Cerebellar cortex (tissue), 1 donor: ENCODE data around the gene PIP5KL1.

Experiments used
- DNase-seq: peaks from one replicate; pipeline ENCODE4 v3.0.0-alpha.2; 2015; ENCODE audit warnings: low spot score

PIP5KL1 gene, protein sequence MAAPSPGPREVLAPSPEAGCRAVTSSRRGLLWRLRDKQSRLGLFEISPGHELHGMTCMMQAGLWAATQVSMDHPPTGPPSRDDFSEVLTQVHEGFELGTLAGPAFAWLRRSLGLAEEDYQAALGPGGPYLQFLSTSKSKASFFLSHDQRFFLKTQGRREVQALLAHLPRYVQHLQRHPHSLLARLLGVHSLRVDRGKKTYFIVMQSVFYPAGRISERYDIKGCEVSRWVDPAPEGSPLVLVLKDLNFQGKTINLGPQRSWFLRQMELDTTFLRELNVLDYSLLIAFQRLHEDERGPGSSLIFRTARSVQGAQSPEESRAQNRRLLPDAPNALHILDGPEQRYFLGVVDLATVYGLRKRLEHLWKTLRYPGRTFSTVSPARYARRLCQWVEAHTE

DNA sequence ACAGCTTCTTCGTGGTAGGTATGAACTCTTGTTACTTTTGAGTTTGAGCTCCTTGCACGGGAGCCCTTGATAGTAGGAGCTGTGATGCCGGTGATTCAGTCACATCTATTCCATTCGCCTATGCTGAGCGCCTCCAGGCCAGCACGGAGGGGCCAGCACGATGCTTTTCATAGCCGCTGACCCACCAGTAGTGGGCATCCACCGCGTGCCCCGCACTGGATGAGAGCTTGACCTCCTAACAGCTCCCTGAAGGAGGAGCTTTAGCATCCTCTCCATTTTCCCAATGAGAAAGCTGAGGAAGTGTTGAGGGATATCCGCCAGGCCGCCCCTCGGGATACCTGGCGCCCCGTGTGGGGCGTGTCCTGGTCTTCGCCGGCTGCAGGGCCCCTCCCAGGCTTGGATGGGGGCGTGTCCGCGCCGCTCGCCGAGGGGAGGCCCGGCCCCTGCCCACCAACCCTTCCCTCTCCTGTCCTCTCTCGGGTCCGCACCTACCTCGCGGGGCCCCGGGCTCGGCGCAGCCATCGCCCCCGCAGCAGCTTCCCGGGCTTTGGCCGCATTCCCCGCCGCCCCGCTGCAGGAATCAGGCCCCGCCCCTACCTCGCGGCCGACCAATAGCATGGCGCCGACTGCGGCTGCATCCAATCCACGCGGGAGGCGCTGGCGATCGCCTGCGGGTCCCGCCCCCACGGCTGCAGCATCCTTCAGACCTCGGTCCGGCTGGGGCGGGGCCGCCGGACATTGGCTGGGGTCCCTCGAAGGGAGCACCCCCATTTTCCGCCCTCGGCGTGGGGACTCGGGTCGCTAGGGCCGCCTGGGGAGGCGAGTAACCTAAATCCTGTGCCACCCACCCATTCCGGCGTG is at the start of gene PIP5KL1:
TSS of gene PIP5KL1 (minus strand) at position 547 of the 861 bp plus-strand sequence. CDS start at position 522, 25 bp downstream.
- peak; percentile 87 for DNase-seq

DNA sequence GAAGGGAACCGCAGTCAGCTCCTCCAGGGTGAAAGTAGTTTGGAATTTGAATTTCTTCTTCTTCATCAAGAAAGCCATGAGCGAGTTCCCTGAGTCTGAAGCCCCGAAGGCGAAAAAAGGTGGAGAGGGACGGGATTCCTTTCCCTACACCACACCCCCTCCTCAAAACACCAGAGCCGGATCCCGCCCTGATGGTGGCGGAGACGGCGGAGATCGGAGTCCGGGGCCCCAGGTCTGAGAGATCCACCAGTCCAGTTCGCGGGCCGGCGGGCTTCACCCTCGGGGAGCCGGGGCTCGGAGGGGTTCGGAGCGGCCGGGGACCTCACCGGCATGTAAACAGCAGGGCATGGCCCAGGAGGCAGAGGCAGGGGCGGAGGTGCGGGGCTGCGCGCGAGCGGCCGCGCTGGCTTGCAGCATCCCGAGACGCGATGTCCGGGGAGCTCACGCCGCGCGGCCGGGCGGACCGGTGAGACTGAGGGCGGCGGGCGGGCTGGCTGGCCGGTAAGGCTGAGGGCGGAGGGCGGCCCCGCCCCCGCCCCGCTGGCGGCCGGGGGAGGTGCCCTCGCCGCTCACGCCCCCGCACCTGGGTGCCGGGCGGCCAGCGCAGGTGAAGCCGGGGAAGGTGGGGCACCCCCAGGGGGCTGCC is 49.6 kb upstream of the PIP5KL1 start:
- DNase-seq = no peak

DNA sequence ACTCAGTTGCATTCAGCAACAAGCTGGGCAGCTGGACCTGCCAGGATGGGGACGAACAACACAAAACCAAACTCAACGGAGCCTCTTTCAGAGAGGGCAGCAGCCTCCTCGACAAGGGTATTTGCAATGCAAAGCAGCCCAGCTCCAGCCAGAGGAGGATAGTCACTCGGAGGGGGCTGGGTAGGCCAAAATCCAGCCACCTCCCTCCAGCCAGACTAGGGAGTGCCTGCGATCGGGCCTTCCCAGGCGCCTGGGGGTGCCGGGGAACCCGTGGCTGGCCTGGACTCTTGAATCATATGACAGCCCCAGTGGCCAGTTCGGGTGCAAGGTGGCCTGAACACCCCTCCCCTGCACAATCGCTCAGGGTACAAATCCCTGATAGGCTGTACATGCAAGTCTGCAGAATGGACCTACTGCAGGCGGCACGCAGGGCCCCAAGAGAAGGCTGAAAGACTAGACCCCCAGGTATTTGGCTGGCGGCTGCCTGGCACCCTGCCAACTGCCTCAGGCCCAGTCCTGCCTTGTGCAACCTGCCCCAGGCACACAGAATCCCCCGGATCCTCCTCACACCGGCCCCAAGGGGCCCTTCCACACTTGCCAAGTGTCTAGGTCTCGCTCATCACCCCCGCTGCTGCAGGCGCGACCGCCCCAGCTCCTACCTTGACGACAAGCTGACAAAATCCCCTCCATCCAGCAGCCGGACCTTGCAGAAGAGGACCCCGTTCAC is 48.9 kb upstream of the PIP5KL1 start:
- DNase-seq = peak; percentile 55

DNA sequence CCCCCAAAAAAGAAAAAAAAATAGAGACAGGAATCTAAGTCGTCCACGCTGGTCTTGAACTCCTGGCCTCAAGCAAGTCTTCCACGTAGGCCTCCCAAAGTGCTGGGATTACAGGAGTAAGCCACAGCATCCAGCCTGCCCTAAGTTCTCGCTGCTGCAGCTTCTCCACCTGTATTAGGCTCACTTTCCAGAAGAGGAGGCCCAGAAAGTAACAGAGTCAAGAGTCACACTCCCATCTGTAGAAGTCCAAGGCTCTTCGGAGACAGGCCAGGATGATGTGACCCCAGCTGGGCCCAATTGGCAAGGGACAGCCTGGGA is 48.4 kb upstream of the PIP5KL1 start:
- no peak for DNase-seq

DNA sequence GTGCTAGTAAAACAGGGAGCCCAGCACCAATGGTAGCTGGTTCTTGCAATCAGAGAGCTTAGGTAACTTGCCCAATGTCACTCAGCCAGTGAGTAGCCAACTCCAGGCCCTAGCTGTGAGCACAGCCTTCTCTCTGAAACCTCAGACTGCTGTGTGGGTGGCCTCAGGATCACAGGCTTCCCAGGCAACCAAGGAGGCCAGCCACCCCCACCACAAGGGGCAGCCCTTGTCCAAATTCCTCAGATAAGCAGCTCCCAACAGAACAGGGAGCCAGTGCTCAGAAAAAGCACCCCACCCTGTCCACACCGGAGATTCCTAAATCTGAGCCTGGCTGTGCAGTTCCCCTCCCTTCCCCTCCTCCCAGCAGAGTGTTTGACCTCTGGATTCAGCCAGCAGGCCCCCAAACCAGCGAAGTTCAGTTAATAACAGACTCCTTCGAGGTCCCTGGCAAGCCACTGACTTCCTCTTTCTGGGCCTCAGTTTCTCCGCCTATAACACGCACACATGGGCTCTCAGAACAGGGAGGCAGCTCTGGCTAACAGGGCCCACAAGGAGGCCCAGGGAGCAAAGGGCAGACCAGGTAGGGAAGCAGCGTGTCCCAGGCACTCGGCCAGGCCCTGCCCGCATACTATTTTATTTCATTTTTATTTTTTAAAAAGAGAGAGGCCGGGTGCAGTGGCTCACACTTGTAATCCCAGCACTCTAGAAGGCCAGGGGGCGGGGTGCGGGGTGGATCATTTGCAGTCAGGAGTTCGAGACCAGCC is 47.5 kb upstream of the PIP5KL1 start:
- no peak for DNase-seq

DNA sequence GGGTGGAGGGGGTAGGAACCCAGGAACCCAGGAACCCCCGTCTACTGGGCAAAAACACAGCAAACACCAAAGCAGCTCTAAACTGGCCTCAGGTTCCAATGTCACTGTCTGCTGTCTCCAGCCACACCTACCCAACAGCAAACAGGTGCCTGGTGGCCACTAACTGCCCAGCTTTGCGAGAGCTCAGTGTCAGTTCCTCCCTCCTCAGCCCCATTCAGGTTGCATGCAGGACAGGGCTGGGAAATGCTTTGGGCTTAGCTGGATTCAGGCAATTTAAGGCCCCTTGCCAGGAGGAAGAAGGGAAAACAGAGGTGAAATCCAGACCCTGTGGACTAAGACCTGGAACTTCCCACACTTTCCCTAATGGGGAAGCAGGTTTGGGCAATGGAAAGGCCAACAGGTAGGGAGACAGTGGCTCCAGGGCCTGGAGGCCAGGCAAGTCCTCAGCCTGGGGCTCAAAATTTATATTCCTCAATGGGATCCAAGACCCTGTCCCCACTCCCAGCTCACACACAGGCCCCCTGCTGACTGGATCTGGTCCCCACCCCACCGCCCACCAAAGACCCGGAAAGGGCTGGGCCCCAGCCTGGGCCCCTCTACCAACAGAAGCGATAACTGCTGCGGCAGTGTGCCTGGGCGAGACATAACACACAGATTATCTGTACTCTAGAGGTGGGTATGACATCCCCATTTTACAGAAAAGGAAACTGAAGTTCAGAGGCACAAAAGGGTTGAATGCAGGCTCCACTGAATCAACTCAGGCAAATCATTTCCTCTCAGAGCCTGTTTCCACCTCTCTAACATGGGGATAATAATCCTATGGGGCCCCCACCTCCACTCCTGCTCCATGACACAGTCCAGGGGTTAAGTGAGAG is 46.7 kb upstream of the PIP5KL1 start:
- DNase-seq = no peak

DNA sequence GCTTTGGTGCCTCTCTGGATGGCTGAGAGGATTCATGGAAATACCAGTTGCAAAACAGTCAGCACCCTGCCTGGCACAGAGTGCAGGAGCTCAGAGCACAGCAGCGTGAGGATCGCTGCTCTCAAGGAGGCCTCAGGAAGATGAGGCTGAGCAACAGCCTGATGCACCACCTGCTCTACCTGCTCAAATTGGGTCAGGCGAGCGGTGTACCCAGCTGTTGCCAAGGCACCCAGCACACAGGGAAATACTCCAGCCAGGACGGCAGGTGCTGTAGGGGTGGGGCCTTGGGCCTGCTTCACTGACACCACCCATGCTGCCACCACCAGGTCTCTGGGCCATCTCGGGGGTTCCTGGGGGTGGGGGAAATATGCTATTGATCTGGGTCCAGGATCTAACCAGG is 45.9 kb upstream of the PIP5KL1 start:
- DNase-seq = peak; percentile 71

DNA sequence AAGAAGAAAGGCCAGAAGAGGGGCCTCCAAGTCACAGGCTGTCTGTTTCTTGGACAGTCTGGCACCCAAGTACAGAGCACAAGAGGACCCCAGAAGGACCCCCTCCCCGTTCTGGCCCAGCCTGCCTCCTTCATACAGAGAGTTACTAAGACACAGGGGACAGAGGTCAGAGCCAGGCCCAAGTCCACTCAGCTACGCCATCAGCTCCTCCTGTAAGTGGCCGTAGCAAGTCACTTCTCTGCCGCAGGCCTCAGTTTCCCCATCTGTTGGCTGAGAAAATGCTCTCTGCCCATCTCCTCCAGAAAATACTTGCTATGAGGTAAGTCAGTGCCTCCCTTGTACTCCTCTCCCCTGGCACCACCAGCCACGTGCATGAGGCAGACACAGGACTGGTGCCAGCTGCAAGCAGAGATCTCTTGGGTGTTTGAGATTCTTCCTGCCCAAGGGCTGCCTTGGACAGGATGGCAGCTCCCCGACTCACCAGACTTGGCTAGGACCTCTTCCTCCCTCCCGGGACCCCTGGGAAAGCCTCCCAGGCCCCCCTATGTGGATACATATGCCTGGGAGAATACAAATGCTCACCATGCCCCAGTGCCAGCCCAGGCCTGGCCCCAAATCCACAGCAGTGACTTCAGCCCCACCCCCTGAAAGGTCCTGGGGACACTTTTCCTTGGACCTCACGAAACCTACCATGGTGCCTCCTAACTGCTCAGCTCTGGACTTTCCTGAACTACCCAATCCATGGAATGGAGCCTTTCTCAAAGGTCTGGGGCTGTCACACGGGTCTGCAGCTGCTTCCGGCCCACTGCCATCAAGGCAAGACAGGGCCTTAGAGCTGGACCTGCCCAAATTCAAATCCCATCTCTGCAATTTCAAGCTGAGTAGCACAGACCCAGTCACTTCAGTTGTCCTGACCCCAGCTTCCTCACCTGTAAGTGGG is 45.1 kb upstream of the PIP5KL1 start:
- no peak for DNase-seq

DNA sequence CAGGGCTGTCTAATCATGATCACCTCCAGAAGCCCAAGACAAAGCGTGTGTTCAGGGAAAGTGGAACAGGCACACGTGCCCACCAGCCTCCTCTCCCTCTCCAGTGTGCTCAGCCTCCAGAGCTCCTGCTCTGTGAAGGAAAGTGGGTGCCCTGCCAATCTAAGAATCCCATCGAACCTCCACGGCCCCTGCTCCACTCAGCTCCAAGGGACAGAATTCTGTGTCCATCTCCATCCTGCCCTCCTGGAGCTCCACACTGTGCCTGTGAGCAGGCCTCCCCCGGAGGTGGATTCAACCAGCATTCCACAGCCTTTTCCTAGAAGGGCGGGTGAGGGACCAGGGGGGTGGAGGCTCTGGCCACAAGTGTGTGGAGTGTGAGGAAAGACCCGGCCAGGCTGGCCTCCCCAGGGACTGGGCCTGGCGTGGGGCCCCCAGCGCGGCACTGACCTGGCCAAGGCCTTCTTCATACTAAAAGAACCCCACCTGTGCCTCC is 44.2 kb upstream of the PIP5KL1 start:
- DNase-seq = no peak

DNA sequence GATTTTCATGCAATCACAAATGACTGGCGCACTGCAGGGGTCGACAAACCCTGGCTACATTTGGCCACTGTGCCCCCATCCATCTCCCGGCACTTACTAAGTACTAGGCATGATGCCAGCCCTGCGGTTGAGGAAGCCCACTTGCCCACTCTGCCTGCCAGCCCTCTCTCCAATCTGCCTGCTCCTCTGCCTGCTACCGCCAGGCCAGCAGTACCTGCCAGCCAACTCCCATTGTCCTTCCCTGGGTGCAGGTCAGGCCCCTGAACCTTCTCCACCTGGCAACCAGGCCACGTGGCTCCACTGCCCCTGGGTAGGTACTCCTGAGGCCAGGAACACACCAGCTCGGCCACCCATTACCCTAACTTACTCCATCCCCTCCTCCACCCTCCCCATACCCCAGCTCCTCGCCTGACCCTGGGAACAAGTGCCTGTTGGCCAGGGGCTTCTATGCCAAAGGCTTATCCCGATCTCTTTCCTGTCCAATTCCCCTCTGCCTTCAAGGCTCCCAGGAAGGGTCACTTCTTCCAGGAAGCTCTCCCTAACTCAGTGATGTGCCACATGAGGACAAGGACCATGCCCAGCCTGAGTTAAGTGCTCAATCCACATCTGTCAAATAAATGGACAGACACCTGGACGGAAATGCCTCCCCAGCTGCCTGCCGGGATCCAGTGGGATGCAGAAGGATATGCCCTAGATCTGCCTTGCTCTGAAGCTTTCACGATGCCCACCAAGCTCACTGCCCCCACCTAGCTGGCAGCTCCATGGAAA is 43.6 kb upstream of the PIP5KL1 start:
- DNase-seq = no peak

DNA sequence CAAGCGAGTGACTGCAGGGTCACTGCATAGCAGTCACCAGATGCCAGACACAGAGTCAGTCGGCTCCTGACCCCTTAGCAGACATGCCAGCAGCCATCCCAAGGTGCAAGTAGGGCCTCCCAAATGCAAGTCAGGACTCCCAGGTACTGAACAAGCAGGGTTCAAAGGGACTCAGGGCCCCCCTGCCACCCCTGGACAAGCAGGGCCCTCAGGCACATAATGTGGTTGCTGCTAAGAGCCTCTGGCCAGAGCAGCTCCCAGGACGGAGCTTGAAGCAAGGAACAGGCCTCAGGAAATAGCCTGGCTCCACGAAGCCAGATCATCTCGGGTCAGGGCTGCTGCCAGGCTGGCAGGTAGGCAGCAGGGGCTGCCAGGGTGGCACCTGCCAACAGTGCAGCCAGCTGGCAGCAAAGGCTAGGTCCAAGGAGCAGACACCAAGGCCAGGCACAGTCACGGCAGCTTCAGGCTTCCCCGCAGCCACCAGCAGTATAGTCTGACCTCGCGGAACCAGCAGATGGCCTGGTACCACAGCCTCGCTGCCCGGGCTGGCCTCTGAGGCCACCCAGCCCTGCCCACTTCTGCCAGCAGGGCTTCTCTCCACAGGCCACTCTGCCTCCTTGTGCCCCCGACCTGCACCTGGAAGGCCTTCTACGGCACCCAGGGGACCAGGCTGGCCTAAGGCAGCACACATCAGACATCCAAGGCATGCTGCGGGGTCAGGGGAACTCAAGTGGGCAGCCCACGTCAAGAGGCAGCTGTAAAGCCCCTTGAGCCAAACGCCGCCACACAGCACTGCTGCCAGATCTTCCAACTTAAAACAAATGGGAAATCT is 42.8 kb upstream of the PIP5KL1 start:
- DNase-seq = peak; percentile 96

DNA sequence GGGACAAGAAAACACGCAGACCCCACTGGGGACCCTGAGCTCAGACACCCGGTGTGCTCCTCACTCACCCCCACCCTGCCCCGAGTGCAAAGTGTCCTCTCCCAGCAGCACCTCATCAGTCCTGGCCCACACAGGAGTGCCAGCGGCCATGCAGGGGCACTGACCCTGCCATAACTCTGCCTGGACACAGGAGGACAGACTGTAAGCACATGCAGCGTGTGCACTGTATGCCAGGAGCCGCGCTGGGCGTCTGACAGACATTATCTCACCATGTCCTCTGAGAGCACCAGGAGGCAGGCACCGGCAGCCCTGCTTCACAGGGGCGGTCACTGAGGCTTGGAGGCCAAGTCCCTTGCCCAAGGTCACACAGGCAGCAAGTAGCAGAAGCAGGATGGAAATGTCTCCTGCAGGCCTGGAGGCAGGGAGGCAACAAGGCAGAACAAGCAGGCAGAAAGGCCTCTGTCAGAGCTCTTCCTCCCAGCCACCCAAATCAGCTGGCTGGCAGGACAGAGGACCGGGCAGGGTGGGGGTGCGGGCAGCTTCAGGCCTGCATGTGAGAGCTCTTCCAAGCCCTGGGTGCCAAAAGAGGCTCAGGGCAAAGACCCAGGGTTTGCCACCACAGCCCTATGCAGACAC is 41.8 kb upstream of the PIP5KL1 start:
- DNase-seq = no peak

DNA sequence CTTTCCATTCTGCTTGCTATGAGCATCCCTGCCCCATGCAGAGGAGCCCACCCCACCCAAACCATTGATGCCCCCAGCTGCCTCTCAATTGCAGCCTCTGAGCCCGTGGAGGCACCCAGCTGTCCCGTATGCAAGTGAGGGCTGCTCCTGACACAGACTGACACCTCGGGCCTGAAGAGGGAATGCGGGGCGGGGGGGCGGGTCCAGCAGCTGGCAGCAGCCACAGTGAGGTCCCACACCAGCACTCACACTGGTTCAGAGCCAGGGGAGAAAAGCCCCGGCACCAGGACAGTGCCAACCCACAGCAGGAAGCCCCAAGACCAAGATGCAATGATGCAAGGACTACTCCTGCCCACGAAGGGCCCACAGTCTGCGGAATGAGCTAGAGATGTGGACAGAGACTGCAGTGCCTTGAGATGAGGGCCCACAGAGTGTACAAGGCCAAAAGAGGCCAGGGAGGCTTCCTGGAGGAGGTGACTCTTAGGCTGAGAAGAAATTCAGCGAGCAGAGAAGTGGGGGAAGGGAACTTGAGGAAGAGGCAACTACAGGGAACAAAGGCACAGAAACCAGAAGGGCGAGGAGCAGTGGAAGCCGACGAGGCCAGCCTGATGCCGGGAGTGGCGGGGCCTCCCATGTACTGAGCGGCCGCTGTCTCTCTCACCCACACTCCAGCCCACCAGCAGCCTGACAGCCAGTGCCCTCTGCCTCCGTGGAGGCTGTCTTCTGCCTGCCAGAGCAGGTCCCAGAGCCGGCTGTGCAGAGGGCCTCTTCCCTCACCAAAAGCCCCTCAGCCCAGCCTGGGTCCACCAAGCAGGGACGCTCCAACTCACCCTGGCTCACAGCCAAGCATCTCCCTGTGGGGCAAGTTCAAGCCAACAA is 41.0 kb upstream of the PIP5KL1 start:
- no peak for DNase-seq

DNA sequence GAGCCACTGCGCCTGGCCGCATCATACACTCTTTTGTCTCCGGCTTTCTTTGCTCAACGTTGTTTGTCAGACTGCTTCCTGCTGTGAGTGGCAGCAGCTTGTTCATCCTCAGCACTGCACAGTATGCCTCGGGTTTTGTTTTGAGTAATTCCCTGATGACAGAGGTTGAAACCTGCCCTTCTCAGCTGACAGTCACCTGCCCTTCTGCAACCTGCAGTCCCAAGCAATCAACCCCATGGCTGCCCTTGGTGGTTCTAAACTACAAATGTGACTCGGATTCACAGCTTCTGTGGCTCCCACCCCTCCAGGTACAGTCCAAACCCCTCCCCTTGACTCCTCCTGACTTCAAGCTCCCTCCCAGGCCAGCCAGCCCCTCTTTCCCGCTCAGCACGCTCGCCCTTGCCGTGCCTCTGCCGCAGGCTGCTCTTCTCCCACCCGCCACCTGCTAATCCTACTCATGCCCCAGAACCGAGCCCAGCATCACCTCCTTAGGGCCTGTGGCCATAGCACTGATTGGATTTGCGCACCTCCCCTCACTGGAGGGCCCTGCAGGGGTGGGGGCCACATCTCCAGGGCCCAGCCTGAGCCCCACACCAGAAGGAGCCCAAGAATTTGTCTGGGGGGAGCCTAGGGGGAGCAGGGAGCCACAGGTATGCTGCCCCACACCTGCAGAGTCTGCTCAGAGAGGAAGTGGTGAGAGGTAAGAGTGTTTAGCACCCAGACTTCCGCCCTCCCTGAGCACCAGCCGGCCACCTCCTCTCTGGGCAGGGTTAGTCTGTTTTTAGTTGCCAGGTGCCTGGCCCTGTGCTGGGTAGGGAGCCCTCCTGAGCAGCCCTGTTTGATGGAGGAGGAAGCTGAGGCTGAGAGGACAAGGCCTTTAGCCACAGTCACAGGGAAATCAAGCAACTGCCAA is 40.1 kb upstream of the PIP5KL1 start:
- no peak for DNase-seq
